ENCODE data around the gene EDA.
"Not testable (repeated sequence)": the region's sequence is repeated elsewhere in the genome, so short reads cannot be mapped to it uniquely, and the experiment has no call there.

Gene EDA

GRCh38 chrX:69748055-69748454, 132.1 kb downstream of the EDA start:
- DNase-seq = no peak

DNA sequence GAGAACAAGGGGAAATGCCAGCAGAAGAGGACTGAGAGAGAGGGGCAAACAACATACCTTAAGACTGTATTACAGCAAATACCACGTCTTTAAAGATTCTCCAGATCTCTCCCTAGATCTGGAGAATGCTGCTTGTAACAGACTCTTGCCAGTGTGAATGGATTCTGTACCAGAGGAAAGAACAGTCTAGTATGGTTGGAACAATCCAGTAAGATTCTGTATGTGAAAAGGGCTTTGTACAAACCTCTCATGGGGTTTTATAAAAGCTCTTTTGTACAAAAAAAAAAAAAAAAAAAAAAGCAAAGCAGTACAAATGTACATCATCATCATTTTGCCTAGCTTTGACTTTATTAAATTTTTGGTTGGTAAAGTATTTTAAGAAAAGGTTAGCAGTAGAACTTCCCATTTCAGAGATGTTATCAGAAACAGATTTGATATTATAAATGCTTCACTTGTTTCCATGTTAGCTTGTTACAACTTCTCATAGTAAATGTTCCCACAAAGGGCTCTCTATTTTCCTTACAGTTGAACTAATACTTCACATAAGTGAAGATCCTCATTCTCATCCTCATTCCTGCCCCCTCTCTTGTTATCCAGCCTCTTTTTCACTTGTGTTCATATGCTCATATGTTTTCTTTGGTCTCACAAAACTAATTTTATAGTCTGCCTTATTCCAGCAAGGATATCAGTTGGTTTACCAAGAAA, 144.2 kb downstream of the EDA start:
- no peak for DNase-seq

DNA sequence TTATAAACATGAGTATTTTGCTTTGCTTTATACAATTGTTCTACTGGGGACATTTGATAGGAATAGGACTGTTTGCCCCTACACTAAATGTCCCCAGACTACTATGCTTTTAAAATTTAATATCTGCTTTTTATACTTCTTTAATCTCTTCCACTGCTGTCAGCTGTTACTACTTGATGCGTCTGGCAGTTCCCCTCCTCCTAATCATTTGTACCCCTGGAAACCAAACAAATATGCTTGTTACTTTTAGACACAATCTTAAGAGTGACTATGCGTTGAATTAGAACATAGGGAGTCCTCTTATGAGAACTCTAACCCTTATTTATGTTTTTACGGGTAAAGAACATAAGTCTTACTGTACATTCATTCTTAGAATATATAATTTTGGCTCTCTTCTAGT, 145.7 kb downstream of the EDA start:
- DNase-seq = no peak

- no peak for DNase-seq
These were observed 146.4 kb downstream of the EDA start for GRCh38 chrX:69762340-69762739.

GRCh38 chrX:69793260-69793935, 177.5 kb downstream of the EDA start:
- no peak for DNase-seq

DNA sequence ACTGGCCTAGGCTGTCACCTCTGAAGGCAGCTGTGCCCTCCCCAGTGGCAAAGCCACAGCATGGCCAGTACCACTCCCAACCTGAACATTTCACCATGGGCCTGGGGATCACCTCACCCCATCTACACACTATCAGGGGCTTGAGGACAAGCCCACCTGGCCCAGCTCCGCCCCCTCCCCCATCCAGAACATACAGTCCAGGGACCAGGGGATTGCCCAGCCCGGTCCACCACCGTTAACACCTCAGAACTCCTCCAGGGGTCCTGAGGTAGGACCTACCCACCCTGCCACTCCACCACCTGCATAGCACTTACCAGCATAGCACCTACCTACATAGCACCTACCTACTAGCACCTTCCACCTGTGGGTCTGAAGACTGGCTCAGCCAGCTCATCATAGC, 179.8 kb downstream of the EDA start:
- no peak for DNase-seq

GRCh38 chrX:69807400-69807799, 191.5 kb downstream of the EDA start:
- DNase-seq = no peak

DNA sequence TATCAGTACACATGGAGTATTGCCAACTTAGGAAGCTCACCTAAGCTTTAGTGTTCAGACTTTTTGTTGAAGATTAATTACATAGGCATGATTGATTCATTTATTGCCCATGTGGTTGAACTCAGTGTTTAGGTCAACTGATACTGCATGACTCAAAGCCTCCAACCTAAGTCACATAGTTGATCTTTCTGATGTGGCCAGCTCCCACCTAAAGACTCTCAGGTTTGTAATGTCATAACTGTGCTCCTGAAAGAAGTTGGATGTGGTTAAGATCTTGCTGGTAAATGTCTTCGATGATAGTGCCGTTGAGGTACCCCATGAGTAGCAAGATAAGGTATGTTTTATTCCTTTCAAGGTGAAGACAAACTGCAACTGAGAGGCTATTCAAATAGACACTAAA, 192.5 kb downstream of the EDA start:
- peak in 1 of 5 donors; percentile 11 for DNase-seq

GRCh38 chrX:69813677-69814076, 197.8 kb downstream of the EDA start:
- no peak for DNase-seq

- no peak for DNase-seq
These were observed 199.2 kb downstream of the EDA start for GRCh38 chrX:69815063-69815462.

GRCh38 chrX:69815519-69815918, 199.6 kb downstream of the EDA start:
- DNase-seq = no peak

- no peak for DNase-seq
These were observed 228.7 kb downstream of the EDA start for GRCh38 chrX:69844636-69845035.

- not testable (repeated sequence) for DNase-seq
These were observed 244.1 kb downstream of the EDA start for GRCh38 chrX:69859999-69860398.

- no peak for DNase-seq
These were observed 260.3 kb downstream of the EDA start for GRCh38 chrX:69876221-69876620.

- DNase-seq = no peak
These were observed 268.3 kb downstream of the EDA start for GRCh38 chrX:69884210-69884609.

- no peak for DNase-seq
These were observed 280.1 kb downstream of the EDA start for GRCh38 chrX:69896046-69896445.

- DNase-seq = no peak
These were observed 284.6 kb downstream of the EDA start for GRCh38 chrX:69900491-69900890.

GRCh38 chrX:69906447-69906846, 290.5 kb downstream of the EDA start:
- DNase-seq = no peak

- no peak for DNase-seq
These were observed 298.9 kb downstream of the EDA start for GRCh38 chrX:69914781-69915180.

- no peak for DNase-seq
These were observed 303.8 kb downstream of the EDA start for GRCh38 chrX:69919749-69920148.

DNA sequence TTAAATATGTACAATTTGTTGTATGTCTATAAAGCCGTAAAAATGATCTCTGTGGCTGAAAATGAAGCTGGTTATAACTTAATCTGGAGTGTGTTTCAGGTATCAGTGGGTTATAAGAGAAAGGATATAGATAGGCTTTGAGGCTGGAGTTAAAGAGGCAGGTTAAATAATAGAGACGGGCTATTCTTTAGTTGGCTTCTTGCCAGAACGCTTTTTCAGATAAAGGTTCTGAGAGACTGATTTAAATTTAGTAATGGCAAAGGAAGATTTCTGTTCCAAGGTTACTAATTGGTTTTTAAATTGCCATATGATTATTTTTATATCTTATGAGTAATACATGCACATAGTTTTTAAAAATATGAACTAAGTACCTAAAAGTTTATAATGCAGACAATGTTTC, 316.4 kb downstream of the EDA start:
- DNase-seq = no peak

- DNase-seq = no peak
These were observed 332.4 kb downstream of the EDA start for GRCh38 chrX:69948276-69948797.

- DNase-seq = no peak
These were observed 335.8 kb downstream of the EDA start for GRCh38 chrX:69951753-69952152.

- DNase-seq = no peak
These were observed 343.8 kb downstream of the EDA start for GRCh38 chrX:69959712-69960111.

Data from T-helper 1 cell (primary cell).